RKO (cell line): ENCODE data around the gene TTLL9.
A peak's percentile ranks its signal among the peaks of the same experiment; 100 is the strongest.

ENCODE experiments used
- DNase-seq: peaks from one replicate; pipeline ENCODE4 v3.0.0-alpha.2; 2016; ENCODE audit warnings: low spot score

Gene TTLL9

DNA sequence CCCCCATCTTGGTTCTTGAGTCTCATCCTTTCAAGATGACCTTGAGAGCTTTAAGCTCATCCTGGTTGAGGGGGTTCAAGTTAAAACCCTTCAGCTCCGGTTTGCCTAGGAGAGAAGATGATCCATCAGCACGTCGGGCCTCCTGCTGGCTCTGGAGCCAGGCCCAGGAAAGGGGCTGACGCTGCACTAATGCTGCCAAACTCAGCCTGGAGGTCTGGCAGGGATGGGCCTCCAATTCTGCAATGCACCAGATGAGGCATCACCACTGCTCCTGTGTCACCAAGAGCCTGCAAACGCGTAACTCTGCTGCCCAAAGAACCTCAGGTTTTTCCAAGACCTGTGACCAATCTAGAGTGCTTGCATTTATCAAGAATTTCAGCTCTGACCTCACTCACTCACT lies 75.4 kb downstream of the TTLL9 start:
- DNase-seq, result no peak

GRCh38 chr20:31948008-31948407 lies 77.6 kb downstream of the TTLL9 start:
- peak; percentile 31 for DNase-seq

DNA sequence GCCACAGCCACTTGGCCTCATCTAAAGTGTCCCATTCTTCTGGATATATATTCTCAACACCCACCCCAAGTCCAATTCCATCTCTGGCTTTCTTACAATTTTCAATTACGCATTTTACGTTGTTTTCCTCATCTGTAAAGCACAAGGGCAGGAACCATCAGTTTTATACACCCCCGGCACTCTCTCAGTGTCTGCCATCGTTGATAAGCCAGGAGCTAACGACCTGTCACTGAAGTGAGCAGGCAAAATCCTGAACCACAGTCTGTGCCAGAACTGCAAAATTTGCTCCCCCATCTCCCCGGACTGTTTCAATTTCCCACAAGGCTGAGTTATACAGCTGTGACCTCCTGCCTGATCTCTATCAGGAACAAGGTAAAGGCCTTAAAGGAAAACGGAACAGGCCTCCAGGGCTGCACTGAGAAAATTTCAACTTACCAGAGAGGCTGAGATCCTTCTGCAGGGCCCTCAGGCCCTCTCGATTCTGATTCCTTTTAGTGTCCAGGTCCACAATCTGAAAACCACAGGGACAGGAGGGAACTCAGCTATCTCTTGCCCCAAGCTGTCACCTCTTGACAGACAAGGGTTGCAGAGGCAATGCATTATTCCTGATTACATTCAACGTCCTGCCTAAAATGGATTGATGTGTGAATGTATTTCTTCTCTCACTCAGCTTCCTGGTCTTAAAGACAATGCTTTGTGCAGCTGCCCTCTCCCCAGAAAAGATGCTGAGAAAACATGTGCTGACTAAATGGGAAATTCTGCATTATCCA lies 79.6 kb downstream of the TTLL9 start:
- no peak for DNase-seq

- DNase-seq, result peak; percentile 15
Measured at GRCh38 chr20:31951203-31951529, 80.7 kb downstream of the TTLL9 start.

GRCh38 chr20:31951530-31952453 lies 81.4 kb downstream of the TTLL9 start, which contains the start of gene PDRG1:
Gene PDRG1 (minus strand): TSS chr20:31952046. CDS start chr20:31951961, 85 bp downstream.
- DNase-seq, result peak; percentile 98

GRCh38 chr20:31953556-31954148 lies 83.2 kb downstream of the TTLL9 start:
- DNase-seq, result no peak

GRCh38 chr20:31954500-31954899 lies 84.1 kb downstream of the TTLL9 start:
- no peak for DNase-seq

DNA sequence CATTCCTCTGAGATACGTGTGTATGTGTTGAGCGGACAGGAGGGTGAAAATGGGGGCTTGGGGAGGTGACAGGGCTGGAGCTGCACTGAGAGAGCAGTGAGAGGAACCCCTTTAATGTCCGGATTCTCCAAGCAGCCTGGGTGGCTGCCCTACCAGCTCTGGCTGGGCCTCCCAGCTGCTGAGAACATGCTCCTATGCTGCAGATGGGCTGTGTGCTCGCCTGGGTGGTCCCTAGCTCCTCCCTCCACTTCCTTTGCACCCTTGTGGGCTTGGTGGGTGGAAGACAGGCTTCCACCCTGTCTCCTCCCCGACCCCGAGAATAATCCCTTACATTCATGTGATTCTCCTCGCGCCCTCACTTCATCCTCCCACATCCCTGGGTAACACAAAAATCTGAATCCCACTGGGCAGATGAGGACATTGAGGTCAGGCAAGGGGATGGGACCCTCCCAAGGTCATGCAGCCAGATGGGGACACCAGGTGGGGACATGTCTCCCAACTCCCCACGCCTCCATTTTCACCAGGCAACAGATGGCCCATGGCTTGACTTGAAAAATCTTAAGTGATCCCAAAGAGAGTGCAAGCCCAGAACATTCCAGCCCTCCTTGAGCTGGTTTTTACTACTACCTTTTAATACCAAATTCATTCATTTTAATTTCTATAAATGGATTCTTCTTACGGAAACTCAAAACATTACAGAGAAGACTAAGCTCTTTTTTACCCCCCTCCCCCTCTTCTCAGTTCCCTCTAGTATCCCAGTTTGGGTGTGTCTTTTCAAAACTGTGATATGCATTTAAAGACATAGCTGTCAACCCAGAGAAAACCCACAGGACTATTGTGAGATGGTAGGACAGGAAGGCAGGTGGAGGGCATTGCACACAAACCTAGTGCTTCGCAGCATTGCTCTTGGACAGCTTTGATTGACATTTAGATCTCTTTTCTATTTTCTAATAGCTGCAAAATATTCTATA lies 86.4 kb downstream of the TTLL9 start:
- no peak for DNase-seq

DNA sequence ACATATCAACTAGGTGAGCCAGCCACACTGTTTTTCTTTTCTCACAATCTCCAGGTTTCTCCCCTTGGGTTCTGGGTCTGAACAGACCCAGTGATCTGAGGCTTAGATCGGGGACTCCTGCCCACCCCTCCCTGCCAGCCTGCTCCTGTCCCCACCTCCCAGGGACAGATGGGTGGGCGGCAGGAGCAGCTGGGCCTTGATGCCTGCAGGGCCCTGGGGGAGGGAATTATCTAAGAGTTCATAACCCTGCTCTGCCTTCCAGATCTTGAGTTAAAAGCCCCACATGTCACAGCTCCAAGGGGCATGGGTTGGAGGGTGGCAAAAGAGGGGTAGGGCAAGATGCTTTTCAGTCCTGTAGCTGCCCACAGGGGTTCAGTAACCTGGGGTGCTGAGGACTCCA lies 92.3 kb downstream of the TTLL9 start:
- no peak for DNase-seq

DNA sequence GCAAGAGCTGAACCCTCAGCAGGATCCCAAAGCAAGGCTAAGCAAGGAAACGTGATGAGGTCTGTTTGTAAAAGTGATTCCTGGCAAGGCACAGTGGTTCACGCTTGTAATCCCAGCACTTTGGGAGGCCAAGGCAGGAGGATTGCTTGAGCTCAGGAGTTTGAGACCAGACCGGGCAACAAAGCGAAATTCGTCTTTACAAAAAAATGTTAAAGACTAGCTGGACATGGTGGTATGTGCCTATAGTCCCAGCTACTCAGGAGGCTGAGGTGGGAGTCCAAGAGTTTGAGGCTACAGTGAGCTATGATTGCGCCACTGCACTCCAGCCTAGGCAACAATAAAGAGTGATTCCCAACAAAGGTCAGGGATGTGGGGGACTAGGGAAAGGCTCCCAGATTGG lies 93.5 kb downstream of the TTLL9 start:
- no peak for DNase-seq

GRCh38 chr20:31966991-31967655 lies 96.7 kb downstream of the TTLL9 start:
- DNase-seq, result no peak

DNA sequence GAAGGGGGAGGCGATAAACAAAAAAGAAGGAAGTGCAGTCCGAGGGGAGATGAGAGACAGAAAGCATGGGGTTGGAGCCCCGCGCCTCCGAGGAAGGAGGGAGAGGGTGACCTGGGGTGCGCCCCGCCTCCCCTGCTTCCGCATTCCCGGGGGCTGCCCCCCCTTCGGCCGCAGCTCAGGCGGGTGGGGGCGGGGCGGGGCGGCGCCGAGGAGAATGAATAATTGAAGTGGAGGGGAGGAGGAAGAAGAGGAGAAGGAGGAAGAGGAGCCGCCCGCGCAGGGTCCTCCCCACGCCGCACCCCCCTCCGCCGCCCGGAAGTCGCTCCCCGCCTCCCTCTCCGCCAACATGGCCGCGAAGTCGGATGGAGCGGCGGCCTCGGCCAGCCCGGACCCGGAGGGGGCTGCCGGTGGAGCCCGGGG lies 97.4 kb downstream of the TTLL9 start, which contains the start of gene XKR7:
Gene XKR7 (plus strand): TSS at position 322 of the 420 bp plus-strand sequence. CDS start 25 bp downstream, at position 347.
- no peak for DNase-seq

GRCh38 chr20:31968291-31969126 lies 98.1 kb downstream of the TTLL9 start:
- DNase-seq, result peak; percentile 70

- DNase-seq, result no peak
Measured at GRCh38 chr20:31969991-31970390, 99.6 kb downstream of the TTLL9 start.

- DNase-seq, result no peak
Measured at GRCh38 chr20:31972471-31973021, 102.1 kb downstream of the TTLL9 start.

- no peak for DNase-seq
Measured at GRCh38 chr20:31974296-31974695, 103.9 kb downstream of the TTLL9 start.

DNA sequence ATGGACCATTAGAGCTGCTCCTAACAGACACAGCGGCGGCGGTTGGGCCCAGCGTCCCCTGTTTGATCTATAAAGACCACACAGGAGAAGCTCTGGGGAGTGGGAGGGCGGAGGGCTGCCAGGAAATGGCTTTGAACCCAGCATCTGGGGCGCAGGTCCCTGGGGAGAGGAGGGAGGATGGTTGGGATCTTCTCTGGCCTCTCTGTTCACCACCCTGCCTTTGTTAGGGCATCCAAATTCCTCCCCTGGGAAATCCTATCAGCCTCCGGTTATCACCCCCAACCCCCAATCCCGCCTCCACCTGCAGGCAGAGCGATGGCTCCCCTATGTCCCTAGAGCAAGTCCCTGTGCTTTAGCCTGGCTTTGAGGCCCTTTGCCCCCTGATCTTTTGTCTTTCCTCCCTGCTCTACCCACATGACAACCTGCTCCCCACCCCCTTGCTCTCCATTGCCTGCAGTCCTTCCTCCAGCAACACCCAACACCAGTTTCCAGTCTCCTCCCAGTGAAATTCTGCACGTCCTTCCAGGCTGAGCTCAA lies 104.6 kb downstream of the TTLL9 start:
- no peak for DNase-seq

- DNase-seq, result no peak
Measured at GRCh38 chr20:31975874-31976273, 105.4 kb downstream of the TTLL9 start.

DNA sequence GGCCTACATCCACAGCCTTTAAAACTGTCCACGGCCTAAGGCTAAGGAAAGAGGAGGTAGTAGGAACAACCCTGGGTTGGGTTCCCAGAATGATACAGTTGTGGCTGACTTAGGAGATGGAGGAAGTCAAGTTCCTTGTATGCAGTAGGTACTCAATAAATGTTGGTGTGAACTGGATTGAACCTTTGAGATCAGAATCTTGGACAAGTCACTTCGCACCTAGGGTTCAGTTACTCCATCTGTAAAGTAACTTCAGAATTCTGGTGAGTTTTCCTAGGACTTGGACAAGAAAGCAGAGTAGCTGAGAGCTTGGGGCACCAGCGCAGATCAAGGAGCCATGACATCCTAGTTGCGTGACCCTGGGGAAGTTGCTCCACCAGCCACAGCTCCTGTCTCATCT lies 106.6 kb downstream of the TTLL9 start:
- no peak for DNase-seq
